Neural progenitor cell (in vitro differentiated cells): Measurements from ENCODE around the gene CAGE1.

Experiments
- EZH2 ChIP-seq: fragments of 200-600 bp; sonication (generic); IDR thresholded peaks from 2 replicates; pipeline ENCODE4 v1.6.1; 2017; ENCODE audit warnings: antibody characterized with exemption, mild to moderate bottlenecking, moderate library complexity
- EZH2phosphoT487 ChIP-seq: fragments of 200-600 bp; sonication (generic); IDR thresholded peaks from 2 replicates; pipeline ENCODE4 v1.6.1; 2017; ENCODE audit warnings: antibody characterized with exemption
- TF ChIP-seq, protein P1 (sequence below): fragments of 200-600 bp; sonication (generic); IDR thresholded peaks from 2 replicates; pipeline ENCODE4 v1.5.1; 2017; ENCODE audit warnings: antibody characterized with exemption, mild to moderate bottlenecking

DNA sequence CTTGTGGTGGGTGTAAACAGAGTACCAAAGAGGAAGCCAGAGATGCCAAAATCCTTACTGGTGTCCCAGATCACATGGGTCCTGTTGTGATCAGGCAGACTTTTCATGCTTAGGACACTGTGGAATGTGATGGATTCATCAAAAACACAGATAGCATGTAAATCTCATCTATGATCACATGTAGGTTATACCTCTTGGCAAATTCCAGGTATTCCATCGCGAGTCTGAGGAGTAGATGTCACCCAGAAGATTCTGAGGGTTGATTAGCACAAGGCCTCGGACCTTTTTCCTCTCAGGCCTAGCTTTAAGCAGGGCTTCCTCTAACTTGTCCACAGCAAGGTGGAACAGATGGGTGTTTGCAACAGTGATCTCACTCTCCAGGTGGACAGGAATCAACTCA is 48.3 kb downstream of the CAGE1 start:
- TF ChIP-seq, protein P1, sequence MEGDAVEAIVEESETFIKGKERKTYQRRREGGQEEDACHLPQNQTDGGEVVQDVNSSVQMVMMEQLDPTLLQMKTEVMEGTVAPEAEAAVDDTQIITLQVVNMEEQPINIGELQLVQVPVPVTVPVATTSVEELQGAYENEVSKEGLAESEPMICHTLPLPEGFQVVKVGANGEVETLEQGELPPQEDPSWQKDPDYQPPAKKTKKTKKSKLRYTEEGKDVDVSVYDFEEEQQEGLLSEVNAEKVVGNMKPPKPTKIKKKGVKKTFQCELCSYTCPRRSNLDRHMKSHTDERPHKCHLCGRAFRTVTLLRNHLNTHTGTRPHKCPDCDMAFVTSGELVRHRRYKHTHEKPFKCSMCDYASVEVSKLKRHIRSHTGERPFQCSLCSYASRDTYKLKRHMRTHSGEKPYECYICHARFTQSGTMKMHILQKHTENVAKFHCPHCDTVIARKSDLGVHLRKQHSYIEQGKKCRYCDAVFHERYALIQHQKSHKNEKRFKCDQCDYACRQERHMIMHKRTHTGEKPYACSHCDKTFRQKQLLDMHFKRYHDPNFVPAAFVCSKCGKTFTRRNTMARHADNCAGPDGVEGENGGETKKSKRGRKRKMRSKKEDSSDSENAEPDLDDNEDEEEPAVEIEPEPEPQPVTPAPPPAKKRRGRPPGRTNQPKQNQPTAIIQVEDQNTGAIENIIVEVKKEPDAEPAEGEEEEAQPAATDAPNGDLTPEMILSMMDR = no peak
- TF ChIP-seq EZH2 = no peak
- no peak for TF ChIP-seq EZH2phosphoT487
